OCI-LY1 (cell line): Measurements from ENCODE around the gene ZNF19.
"Not testable (repeated sequence)": the region's sequence is repeated elsewhere in the genome, so short reads cannot be mapped to it uniquely, and the experiment has no call there.

Source experiments
- H2AFZ ChIP-seq: fragments of 200-600 bp; sonication (generic), shearing (Covaris generic); 2 replicates; pipeline ENCODE4 v1.6.0; 2014; ENCODE audit warnings: antibody characterized with exemption, mild to moderate bottlenecking, low read length
- H3F3A ChIP-seq: fragments of 200-600 bp; sonication (generic), shearing (Covaris generic); 2 replicates; pipeline ENCODE4 v1.6.0; 2014; ENCODE audit warnings: mild to moderate bottlenecking, antibody characterized with exemption, low read length, moderate library complexity; ENCODE audit not compliant: insufficient read depth
- H3K27ac ChIP-seq: fragments of 200-600 bp; sonication (generic); 2 replicates; pipeline ENCODE4 v1.5.1; 2014; ENCODE audit warnings: low read length, mixed run types, mild to moderate bottlenecking, low read depth; ENCODE audit not compliant: poor library complexity, severe bottlenecking
- H3K27me3 ChIP-seq: fragments of 200-600 bp; sonication (generic); 2 replicates; pipeline ENCODE4 v1.6.0; 2014; ENCODE audit warnings: antibody characterized with exemption, mild to moderate bottlenecking, low read length, moderate library complexity; ENCODE audit not compliant: insufficient read depth
- H3K36me3 ChIP-seq: fragments of 200-600 bp; sonication (generic); 2 replicates; pipeline ENCODE4 v1.6.1; 2014; ENCODE audit warnings: mild to moderate bottlenecking, antibody characterized with exemption, low read length, moderate library complexity, mixed read lengths; ENCODE audit not compliant: insufficient read depth
- H3K4me1 ChIP-seq: fragments of 200-600 bp; sonication (generic); 2 replicates; pipeline ENCODE4 v1.5.1; 2014; ENCODE audit warnings: mild to moderate bottlenecking, low read length, moderate library complexity; ENCODE audit not compliant: insufficient read depth, severe bottlenecking
- H3K4me2 ChIP-seq: fragments of 200-600 bp; sonication (generic), shearing (Covaris generic); 2 replicates; pipeline ENCODE4 v1.6.1; 2014; ENCODE audit warnings: low read length
- H3K4me3 ChIP-seq: fragments of 200-600 bp; sonication (generic); 2 replicates; pipeline ENCODE4 v1.5.1; 2014; ENCODE audit warnings: low read length, low read depth, mild to moderate bottlenecking, mixed read lengths; ENCODE audit not compliant: poor library complexity, severe bottlenecking
- H3K79me2 ChIP-seq: fragments of 200-600 bp; shearing (Covaris generic); 2 replicates; pipeline ENCODE4 v1.6.1; 2016; ENCODE audit warnings: mixed run types, low read length, mixed read lengths; ENCODE audit not compliant: insufficient read depth
- H3K9ac ChIP-seq: fragments of 200-600 bp; sonication (generic), shearing (Covaris generic); 2 replicates; pipeline ENCODE4 v1.6.1; 2014; ENCODE audit warnings: mild to moderate bottlenecking, low read length, mixed read lengths
- H3K9me2 ChIP-seq: fragments of 200-600 bp; sonication (generic), shearing (Covaris generic); 2 replicates; pipeline ENCODE4 v1.6.1; 2014; ENCODE audit warnings: low read depth, mild to moderate bottlenecking, low read length, mixed read lengths
- H3K9me3 ChIP-seq: fragments of 200-600 bp; shearing (Covaris generic); 2 replicates; pipeline ENCODE4 v1.6.1; 2014; ENCODE audit warnings: low read length, mixed read lengths
- H4K20me1 ChIP-seq: fragments of 200-600 bp; sonication (generic), shearing (Covaris generic); 2 replicates; pipeline ENCODE4 v1.6.0; 2016; ENCODE audit warnings: mild to moderate bottlenecking, low read length; ENCODE audit not compliant: insufficient read depth
- CTCF ChIP-seq: fragments of 200-600 bp; sonication (generic), shearing (Covaris generic); IDR thresholded peaks from 2 replicates; pipeline ENCODE4 v1.5.1; 2017; ENCODE audit warnings: mild to moderate bottlenecking, antibody characterized with exemption, low read length, moderate library complexity, mixed read lengths
- EZH2 ChIP-seq: fragments of 200-600 bp; sonication (generic), shearing (Covaris generic); IDR thresholded peaks from 2 replicates; pipeline ENCODE4 v1.8.0; 2017; ENCODE audit warnings: borderline replicate concordance, mixed run types, mild to moderate bottlenecking, antibody characterized with exemption, low read length, moderate library complexity, mixed read lengths

Gene ZNF19

GRCh38 chr16:71507061-71507460, 17.9 kb upstream of the ZNF19 start:
- no peaks in the 10 kb centered on the region for H3K9me3 ChIP-seq
- TF ChIP-seq CTCF, result no peak
- TF ChIP-seq EZH2, result no peak
- H3K27me3 ChIP-seq, result peaks cover 6% of the 10 kb centered on the region; the same call in 1 of the 2 replicates
- H3K4me3 ChIP-seq, result no peak overlapping the region
- no peaks in the 10 kb centered on the region for H3K79me2 ChIP-seq
- no peaks in the 10 kb centered on the region for H3K36me3 ChIP-seq
- no peaks in the 10 kb centered on the region for H3F3A ChIP-seq
- no peaks in the 10 kb centered on the region for H3K4me1 ChIP-seq
- no peaks in the 10 kb centered on the region for H3K9me2 ChIP-seq
- H3K27ac ChIP-seq, result no peak overlapping the region
- no peaks in the 10 kb centered on the region for H4K20me1 ChIP-seq
- no peak overlapping the region for H2AFZ ChIP-seq
- no peak overlapping the region for H3K4me2 ChIP-seq
- H3K9ac ChIP-seq, result no peak overlapping the region

GRCh38 chr16:71504901-71505300, 15.8 kb upstream of the ZNF19 start:
- no peaks in the 10 kb centered on the region for H4K20me1 ChIP-seq
- no peaks in the 10 kb centered on the region for H3K4me1 ChIP-seq
- TF ChIP-seq EZH2 (no peak), CTCF (no peak)
- no peaks in the 10 kb centered on the region for H3K79me2 ChIP-seq
- H3K9me3 ChIP-seq, result no peaks in the 10 kb centered on the region
- no peak overlapping the region for H3K27ac ChIP-seq
- H3K27me3 ChIP-seq, result peaks cover 6% of the 10 kb centered on the region; the same call in 1 of the 2 replicates
- no peaks in the 10 kb centered on the region for H3F3A ChIP-seq
- H3K9me2 ChIP-seq, result no peaks in the 10 kb centered on the region
- no peak overlapping the region for H2AFZ ChIP-seq
- H3K36me3 ChIP-seq, result no peaks in the 10 kb centered on the region
- no peak overlapping the region for H3K9ac ChIP-seq
- no peak overlapping the region for H3K4me3 ChIP-seq
- no peak overlapping the region for H3K4me2 ChIP-seq

- H3K9ac ChIP-seq, result not testable (repeated sequence)
Observed at GRCh38 chr16:71504051-71504450, 14.9 kb upstream of the ZNF19 start.

GRCh38 chr16:71501547-71501946, 12.4 kb upstream of the ZNF19 start:
- H3K9me3 ChIP-seq, result no peaks in the 10 kb centered on the region
- H3K4me1 ChIP-seq, result no peaks in the 10 kb centered on the region
- H3F3A ChIP-seq, result no peaks in the 10 kb centered on the region
- no peak overlapping the region for H3K27ac ChIP-seq
- no peaks in the 10 kb centered on the region for H3K36me3 ChIP-seq
- no peak overlapping the region for H3K4me2 ChIP-seq
- H3K27me3 ChIP-seq, result peaks cover 6% of the 10 kb centered on the region; the same call in 1 of the 2 replicates
- no peaks in the 10 kb centered on the region for H4K20me1 ChIP-seq
- no peak; the same call in 1 of the 2 replicates for TF ChIP-seq CTCF
- TF ChIP-seq EZH2, result no peak
- H3K9ac ChIP-seq, result no peak overlapping the region
- H3K79me2 ChIP-seq, result no peaks in the 10 kb centered on the region
- no peaks in the 10 kb centered on the region for H3K9me2 ChIP-seq
- no peak overlapping the region for H2AFZ ChIP-seq
- no peak overlapping the region for H3K4me3 ChIP-seq

More at GRCh38 chr16:71504051-71504450, 14.9 kb upstream of the ZNF19 start:
- H3K36me3 ChIP-seq, H3K9me3 ChIP-seq, H3K27ac ChIP-seq, H4K20me1 ChIP-seq, H3K27me3 ChIP-seq, H2AFZ ChIP-seq, H3K4me3 ChIP-seq, H3K4me1 ChIP-seq, H3K4me2 ChIP-seq, H3F3A ChIP-seq, H3K79me2 ChIP-seq, H3K9me2 ChIP-seq: not testable (repeated sequence)
